Activated T-cell treated with anti-CD3 and anti-CD28 coated beads for 24 hours (primary cell): ENCODE results near the gene SLC9A6.
"Not testable (repeated sequence)": the region's sequence is repeated elsewhere in the genome, so short reads cannot be mapped to it uniquely, and the experiment has no call there.

Experiments used
- DNase-seq: peaks from one replicate; pipeline ENCODE4 v3.0.0-alpha.2; 2020; ENCODE audit warnings: low read depth

The SLC9A6 gene

GRCh38 chrX:136064661-136065043 is 79.4 kb downstream of the SLC9A6 start:
- no peak for DNase-seq

- DNase-seq: no peak
Observed at GRCh38 chrX:136065044-136065671, 79.9 kb downstream of the SLC9A6 start.

DNA sequence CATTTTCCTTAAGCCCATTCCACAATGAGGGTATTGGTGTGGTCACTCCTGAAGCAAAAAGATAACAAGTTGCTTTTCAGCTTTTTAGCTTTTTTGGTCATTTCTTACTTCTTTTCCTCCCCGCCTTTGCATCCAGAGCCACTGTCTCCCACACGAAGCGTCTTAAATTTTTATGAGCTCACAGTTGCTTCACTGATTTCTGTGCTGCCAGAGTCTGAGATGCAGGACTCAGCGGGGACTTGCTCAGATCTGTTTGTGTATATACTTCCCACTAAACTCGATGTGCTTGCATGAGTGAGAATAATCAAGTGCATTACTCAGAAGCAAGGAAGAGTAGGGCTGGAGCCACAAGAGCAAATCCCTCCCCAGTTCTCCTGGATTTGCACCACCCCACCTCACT is 81.9 kb downstream of the SLC9A6 start:
- no peak for DNase-seq

DNA sequence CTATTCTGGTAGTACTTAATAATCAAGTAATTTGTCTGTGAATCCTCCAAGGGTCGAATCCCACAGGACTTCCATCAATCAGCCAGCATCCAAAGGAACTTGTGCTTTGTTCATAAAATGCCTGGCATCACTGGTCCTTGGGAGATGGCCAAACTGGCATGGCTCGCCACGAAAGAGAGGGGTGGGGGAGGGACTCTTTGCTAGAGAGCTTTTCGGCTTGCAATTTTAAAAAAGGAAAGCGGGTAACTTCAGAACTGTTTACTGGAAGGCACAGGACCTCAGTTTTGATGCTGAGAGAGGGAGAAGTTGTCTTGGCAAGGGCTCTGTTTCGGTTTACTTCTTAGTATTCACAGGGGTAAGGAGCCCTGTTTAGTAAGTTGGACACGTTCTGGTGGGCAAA is 82.7 kb downstream of the SLC9A6 start:
- no peak for DNase-seq

GRCh38 chrX:136076942-136077341 is 91.7 kb downstream of the SLC9A6 start:
- DNase-seq: no peak

DNA sequence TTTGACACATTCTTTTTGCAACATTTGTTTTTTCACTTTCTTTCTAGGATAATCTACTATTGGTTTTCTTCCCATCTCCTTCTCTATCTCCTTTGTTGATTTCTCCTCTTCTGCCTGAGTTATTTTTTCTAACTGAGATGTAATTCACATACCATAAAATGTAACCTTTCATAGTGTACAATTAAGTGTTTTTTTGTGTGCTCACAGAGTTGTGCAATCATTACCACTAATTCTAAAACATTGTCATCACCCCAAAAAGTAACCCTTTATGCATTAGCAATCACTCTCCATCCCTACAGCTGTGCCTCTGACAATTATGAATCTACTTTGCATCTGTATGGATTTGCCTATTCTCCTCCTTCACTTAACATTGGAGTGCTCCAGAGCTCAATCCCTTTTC is 95.5 kb downstream of the SLC9A6 start:
- DNase-seq: no peak

GRCh38 chrX:136086521-136086920 is 101.3 kb downstream of the SLC9A6 start:
- no peak for DNase-seq

DNA sequence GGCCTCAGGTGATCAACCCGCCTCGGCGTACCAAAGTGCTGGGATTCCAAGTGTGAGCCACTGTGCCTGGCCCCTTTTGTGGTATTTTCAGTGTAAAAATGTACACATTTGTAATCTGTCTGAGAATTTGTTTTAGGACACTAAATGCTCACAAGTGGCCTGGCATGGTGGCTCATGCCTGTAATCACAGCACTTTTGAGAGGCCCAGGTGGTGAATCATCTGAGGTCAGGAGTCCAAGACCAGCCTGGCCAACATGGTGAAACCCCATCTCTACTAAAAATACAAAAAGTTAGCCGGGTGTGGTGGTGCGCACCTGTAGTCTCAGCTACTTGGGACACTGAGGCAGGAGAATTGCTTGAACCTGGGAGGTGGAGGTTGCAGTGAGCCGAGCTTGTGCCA is 106.7 kb downstream of the SLC9A6 start:
- not testable (repeated sequence) for DNase-seq

- no peak for DNase-seq
Observed at GRCh38 chrX:136094962-136095361, 109.7 kb downstream of the SLC9A6 start.
